ENCODE results near the gene SLC16A13. TPM values are rescaled to one million over a fixed set of nuclear protein-coding genes. Genes with fewer than 3 reads are reported as not detected.
A peak's percentile ranks its signal among the peaks of the same experiment; 100 is the strongest.

The SLC16A13 gene
- total and polyA plus RNA-seq, 2 donors (not counting 3 experiments of a cell fraction or from before 2014, with no cell fraction given) = 16.8 to 24.7 TPM

DNA sequence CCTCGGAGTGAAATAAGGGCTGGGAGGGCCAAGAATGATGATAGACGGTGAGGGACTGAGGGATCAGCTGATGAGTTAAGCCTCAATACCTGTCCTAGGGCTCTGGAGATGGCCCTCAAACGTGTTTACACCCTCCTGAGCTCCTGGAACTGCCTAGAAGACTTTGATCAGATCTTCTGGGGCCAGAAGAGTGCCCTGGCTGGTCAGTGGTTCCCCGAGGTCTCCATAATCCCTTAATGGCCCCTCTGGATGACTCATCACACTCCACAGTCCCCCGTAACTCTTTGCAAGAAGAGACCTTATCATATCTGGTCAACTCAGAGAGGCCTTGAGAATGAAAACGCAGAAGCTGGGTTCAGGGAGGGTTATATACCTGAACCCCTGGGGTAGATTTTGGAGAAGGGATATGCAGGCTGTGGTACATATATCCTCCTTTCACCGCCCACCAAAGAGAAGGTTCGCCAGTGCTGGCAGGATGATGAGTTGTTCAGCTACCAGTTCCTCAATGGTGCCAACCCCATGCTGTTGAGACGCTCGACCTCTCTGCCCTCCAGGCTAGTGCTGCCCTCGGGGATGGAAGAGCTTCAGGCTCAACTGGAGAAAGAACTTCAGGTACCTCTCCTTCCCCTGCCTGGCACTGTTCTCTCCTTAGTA lies 36.8 kb upstream of the SLC16A13 start:
- H3K4me1 ChIP-seq (ENCODE audit: control insufficient read depth, extremely low read depth, insufficient read depth, low read length) = no peaks in the 10 kb centered on the region
- H3K36me3 ChIP-seq (ENCODE audit: control insufficient read depth in 2 of 2, extremely low read depth in 1 of 2, insufficient read depth in 2 of 2, low read length in 2 of 2) = peaks cover 16 to 21% of the 10 kb centered on the region in 2 experiments
- no peak overlapping the region for H3K4me3 ChIP-seq (replicated peaks in 1 of 3; ENCODE audit: insufficient read depth in 1 of 3, low read depth in 1 of 3, low read length in 3 of 3)
- H3K9me1 ChIP-seq (replicated peaks; ENCODE audit: control insufficient read depth, extremely low read depth, insufficient read depth, low read length) = no peaks in the 10 kb centered on the region
- ChIA-PET CTCF (no interaction called here), POLR2A (no interaction called here)
- H3K79me2 ChIP-seq (ENCODE audit: control insufficient read depth, insufficient read depth, low read length) = no peaks in the 10 kb centered on the region
- intact Hi-C loops (cut with micrococcal nuclease) (no loop called here), dilution Hi-C loops (cut with MboI; ENCODE audit: extremely low pct_ligation_motif_present, low sequenced_read_pairs) (no loop called here)
- FAIRE-seq = no peak
- no peak overlapping the region for H3K9ac ChIP-seq (replicated peaks; ENCODE audit: extremely low read depth, insufficient read depth, low read length)
- no peak overlapping the region for H2AFZ ChIP-seq (ENCODE audit: low read depth, low read length)
- DNase-seq (ENCODE audit: low read depth, low spot score) = no peak
- TF ChIP-seq MYC (IDR thresholded peaks at IDR 0.05; ENCODE audit: low read depth, low read length) = no peak
- peak; percentile 6 for TF ChIP-seq JUN (IDR thresholded peaks at IDR 0.05; ENCODE audit: borderline replicate concordance, insufficient read depth, insufficient read length, low read depth)
- TF ChIP-seq EZH2 (IDR thresholded peaks at IDR 0.05; ENCODE audit: borderline replicate concordance, low read depth, low read length, severe bottlenecking) = no peak
- no peak for TF ChIP-seq CTCF (IDR thresholded peaks at IDR 0.05; ENCODE audit: extremely low read depth in 1 of 2, insufficient read depth in 1 of 2, low read depth in 1 of 2, low read length in 2 of 2)
- no peaks in the 10 kb centered on the region for H3K9me3 ChIP-seq (replicated peaks; ENCODE audit: control insufficient read depth, insufficient read depth, low read length)
- no peaks in the 10 kb centered on the region for H3K27me3 ChIP-seq (ENCODE audit: control insufficient read depth in 2 of 2, insufficient read depth in 2 of 2, low read length in 2 of 2)
- BruUV-seq (replicated peaks) = no TSS peak
- no peak overlapping the region for H3K4me2 ChIP-seq (ENCODE audit: insufficient read depth, low read length)
- H4K20me1 ChIP-seq (replicated peaks; ENCODE audit: control insufficient read depth, extremely low read depth, insufficient read depth, low read length) = peaks cover 2% of the 10 kb centered on the region
- no peak overlapping the region for H3K27ac ChIP-seq (ENCODE audit: insufficient read depth, low read depth, low read length)
